K562 (cell line): ENCODE data around the gene CRCP. TPM values are rescaled to one million over a fixed set of nuclear protein-coding genes. Genes with fewer than 3 reads are reported as not detected.

ENCODE experiments used
- ATAC-seq: fragments of 200-7000 bp; cut with Tn5 transposase; 3 replicates; pipeline ENCODE4 v1.9.1; 2020; ENCODE audit warnings: moderate library complexity
- BruUV-seq: library from RNA; stranded (reverse); fragments of 400-500 nt; replicated peaks from 2 replicates; lab custom pipeline; 2021; lab: Mats Ljungman, UMichigan
- CTCF ChIA-PET: fragments of 300-600 bp; formaldehyde crosslinking; extraction: SDS; loops from one replicate; lab custom pipeline; 2021; ENCODE audit warnings: low intra/inter-chr PET ratio; lab: Yijun Ruan, JAX
- POLR2A ChIA-PET: fragments of 300-600, 350-650 bp; sonication (Branson Sonifier 250); formaldehyde crosslinking; extraction: SDS; loops from one replicate; lab custom pipeline; 2021; ENCODE audit warnings: antibody characterized with exemption, inconsistent platforms; lab: Yijun Ruan, JAX
- DNase-seq, 4 experiments: peaks; one replicate each; pipeline versions ENCODE4 v3.0.0 to v3.0.0-alpha.2; 2011 to 2018; ENCODE audit warnings: low spot score in 3 of 4, mixed read lengths in 3 of 4; ENCODE audit errors: extremely low read depth in 1 of 4
- FAIRE-seq: peaks from 2 replicates; lab custom pipeline; 2011; peaks lifted over from hg19 to GRCh38; lab: Jason Lieb, UNC
- H2AFZ ChIP-seq: 2 replicates; pipeline ENCODE4 v1.6.0; 2011; ENCODE audit warnings: low read depth, low read length, control low read depth, inconsistent platforms
- H3K27ac ChIP-seq: fragments of 200-600 bp; 3 replicates; pipeline ENCODE4 v1.8.0; 2011; ENCODE audit warnings: low read depth, mild to moderate bottlenecking, control low read depth, inconsistent platforms, low read length, moderate library complexity, mixed read lengths; ENCODE audit errors: extremely low read depth
- H3K27me3 ChIP-seq, 2 experiments: fragments of 300-600 bp in 1 of 2; 2 replicates in 1 of 2; 3 replicates in 1 of 2; pipeline versions ENCODE4 v1.6.0 to v1.8.0; 2011; ENCODE audit warnings: inconsistent platforms in 2 of 2, low read length in 2 of 2, mild to moderate bottlenecking in 1 of 2, mixed read lengths in 1 of 2, moderate library complexity in 1 of 2; ENCODE audit not compliant: control insufficient read depth in 2 of 2, insufficient read depth in 2 of 2
- H3K36me3 ChIP-seq: fragments of 300-600 bp; 3 replicates; pipeline ENCODE4 v1.8.0; 2011; ENCODE audit warnings: mild to moderate bottlenecking, low read length, inconsistent platforms; ENCODE audit not compliant: control insufficient read depth, insufficient read depth
- H3K4me1 ChIP-seq, 2 experiments: fragments of 200-600 bp in 1 of 2; replicated peaks in 1 of 2; 2 replicates in 1 of 2; 3 replicates in 1 of 2; pipeline versions ENCODE4 v1.5.1 to v1.8.0; 2011; ENCODE audit warnings: inconsistent platforms in 2 of 2, low read length in 2 of 2, mild to moderate bottlenecking in 1 of 2, mixed read lengths in 1 of 2, moderate library complexity in 1 of 2; ENCODE audit not compliant: control insufficient read depth in 2 of 2, insufficient read depth in 2 of 2
- H3K4me2 ChIP-seq: 2 replicates; pipeline ENCODE4 v1.6.1; 2011; ENCODE audit warnings: low read length, control low read depth, inconsistent platforms, mixed read lengths; ENCODE audit not compliant: insufficient read depth
- H3K4me3 ChIP-seq: fragments of 200-600 bp; sonication (generic), shearing (Covaris generic); 2 replicates; pipeline ENCODE4 v1.5.1; 2016; ENCODE audit warnings: control low read depth, inconsistent platforms
- H3K79me2 ChIP-seq: fragments of 200-600 bp; 3 replicates; pipeline ENCODE4 v1.8.0; 2011; ENCODE audit warnings: low read length, inconsistent platforms; ENCODE audit not compliant: control insufficient read depth, insufficient read depth
- H3K9ac ChIP-seq, 2 experiments: 2 replicates each; pipeline versions ENCODE4 v1.6.0 to v1.6.1; 2011; ENCODE audit warnings: low read depth in 2 of 2, low read length in 2 of 2, control low read depth in 1 of 2, inconsistent platforms in 1 of 2, mild to moderate bottlenecking in 1 of 2, mixed read lengths in 1 of 2; ENCODE audit not compliant: insufficient read depth in 1 of 2
- H3K9me1 ChIP-seq: one replicate; pipeline ENCODE4 v1.6.0; 2011; ENCODE audit warnings: inconsistent platforms, mild to moderate bottlenecking, low read length, moderate library complexity; ENCODE audit not compliant: control insufficient read depth, insufficient read depth
- H3K9me3 ChIP-seq: replicated peaks from 2 replicates; pipeline ENCODE4 v1.5.1; 2011; ENCODE audit warnings: low read depth, low read length, inconsistent platforms; ENCODE audit not compliant: control insufficient read depth, insufficient read depth
- H4K20me1 ChIP-seq: replicated peaks from 2 replicates; pipeline ENCODE4 v1.6.1; 2011; ENCODE audit warnings: low read length, inconsistent platforms, mixed read lengths; ENCODE audit not compliant: control insufficient read depth, insufficient read depth
- CBX2 ChIP-seq: fragments of 200-600 bp; sonication (generic); IDR thresholded peaks from one replicate; pipeline ENCODE4 v1.6.1; 2012; ENCODE audit warnings: mild to moderate bottlenecking, low read length, inconsistent platforms; ENCODE audit not compliant: insufficient read depth, poor library complexity, severe bottlenecking
- CSDE1 ChIP-seq, 2 experiments: fragments of 450-650 bp; IDR thresholded peaks; 2 replicates each; pipeline ENCODE4 v1.6.1; 2016; ENCODE audit warnings: mild to moderate bottlenecking in 1 of 2
- MAZ ChIP-seq, 2 experiments: fragments of 450-650 bp in 1 of 2; sonication (generic) in 1 of 2; formaldehyde crosslinking; IDR thresholded peaks in 1 of 2; conservative IDR thresholded peaks in 1 of 2; 2 replicates each; pipeline versions ENCODE4 v1.4.0 to v1.5.0; 2020; ENCODE audit warnings: mild to moderate bottlenecking in 1 of 2, missing genetic modification reagents in 1 of 2
- PPARD ChIP-seq: fragments of 250-450 bp; sonication (Bioruptor Pico); IDR thresholded peaks from 2 replicates; pipeline ENCODE4 v1.8.0; 2022; ENCODE audit warnings: inconsistent platforms, mild to moderate bottlenecking, moderate library complexity
- ZC3H4 ChIP-seq: sonication (generic); formaldehyde crosslinking; IDR thresholded peaks from 2 replicates; pipeline ENCODE4 v1.9.0; 2021; ENCODE audit warnings: missing genetic modification reagents, borderline replicate concordance
- ZNF140 ChIP-seq: fragments of 250-450 bp; sonication (Bioruptor Pico); IDR thresholded peaks from 2 replicates; pipeline ENCODE4 v1.8.0; 2021; ENCODE audit warnings: moderate library complexity, mild to moderate bottlenecking, inconsistent platforms
- ZNF212 ChIP-seq: fragments of 450-650 bp; formaldehyde crosslinking; IDR thresholded peaks from 2 replicates; pipeline ENCODE4 v1.4.0; 2020; ENCODE audit warnings: mild to moderate bottlenecking
- WGBS: fragments of 100-300 bp; shearing (Covaris generic); methylation state at CpG from one replicate; pipeline ENCODE4 v1.1.6; 2016; ENCODE audit warnings: low coverage, mixed read lengths; ENCODE audit not compliant: insufficient coverage; ENCODE audit errors: missing lambda C conversion rate; 5-methylcytosine and 5-hydroxymethylcytosine counted together
- in situ Hi-C: fragments of 300-500 bp; cut with MboI; formaldehyde crosslinking; loops from 4 replicates; pipeline ENCODE4 v1.15.0; 2018; ENCODE audit warnings: inconsistent platforms, mixed read lengths
- intact Hi-C: fragments of 100-400 bp; cut with micrococcal nuclease; formaldehyde crosslinking; loops from 2 replicates; pipeline ENCODE4 v1.14.2; 2022
- polyA plus RNA-seq, 8 experiments: library from polyadenylated mRNA; depleted of rRNA in 4 of 8; stranded (reverse) in 5 of 8; unstranded in 3 of 8; fragments of >200 nt; fragmentation: Nextera tagmentation in 2 of 8; fragmentation: Illumina TruSeq in 1 of 8; extraction: Ambion mirVana in 2 of 8; extraction: Trizol in 1 of 8; gene quantifications; 2 replicates each; pipeline versions ENCODE4 v1.2.1 to v1.2.3, GENCODE V29; 2011 to 2014; ENCODE audit warnings: inconsistent platforms in 1 of 8, missing spikeins in 1 of 8
- total RNA-seq, 7 experiments: library from RNA; depleted of rRNA in 6 of 7; stranded (reverse); fragments of >200 nt in 6 of 7; fragmentation: Illumina TruSeq in 2 of 7; extraction: Trizol in 2 of 7; gene quantifications; 2 replicates each; pipeline versions ENCODE4 v1.2.1 to v1.2.3, GENCODE V29; 2011 to 2021; ENCODE audit warnings: low replicate concordance in 1 of 7
- TF ChIP-seq, protein P1 (sequence below), 3 experiments: fragments of 200-800 bp in 1 of 3; sonication (Bioruptor generic) in 1 of 3; sonication (generic) in 1 of 3; formaldehyde crosslinking in 1 of 3; IDR thresholded peaks; 2 replicates each; pipeline versions ENCODE4 v1.6.1 to v1.8.0; 2016 to 2022; ENCODE audit warnings: mild to moderate bottlenecking in 2 of 3, missing compliant biosample characterization in 2 of 3, missing genetic modification characterization in 2 of 3, missing genetic modification reagents in 1 of 3
- TF ChIP-seq, protein P2 (sequence below): IDR thresholded peaks from 2 replicates; pipeline ENCODE4 v1.6.1; 2011; ENCODE audit warnings: borderline replicate concordance, low read depth, mild to moderate bottlenecking, moderate library complexity, low read length; ENCODE audit not compliant: insufficient read depth, poor library complexity, severe bottlenecking

The CRCP gene
- total and polyA plus RNA-seq, 9 of the 15 experiments (the other 6 are each of a cell fraction or from before 2014, with no cell fraction given) = 22.1 to 58.3 (median 43.4) TPM

DNA sequence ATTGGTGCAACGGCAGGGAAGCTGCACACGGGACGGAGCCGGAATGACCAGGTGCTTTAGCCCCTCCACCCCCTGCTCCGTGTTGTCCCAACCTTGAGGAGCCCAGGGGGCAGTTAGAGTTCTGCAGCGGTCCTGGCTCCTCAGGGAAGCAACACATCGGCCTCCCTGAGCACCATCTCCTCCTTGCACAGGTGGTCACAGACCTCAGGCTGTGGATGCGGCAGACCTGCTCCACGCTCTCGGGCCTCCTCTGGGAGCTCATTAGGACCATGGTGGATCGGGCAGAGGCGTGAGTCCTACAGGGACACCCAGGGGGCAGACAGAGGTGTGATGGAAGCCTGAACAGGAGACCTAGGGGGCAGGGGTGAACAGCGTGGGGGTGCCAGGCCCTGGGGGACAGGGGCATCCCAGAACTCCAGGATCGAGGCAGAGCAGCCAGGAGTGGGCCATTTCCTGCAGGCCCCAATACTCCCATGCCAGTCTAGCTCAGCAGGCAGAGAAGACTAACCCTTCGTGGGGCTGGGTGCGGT lies 31.7 kb upstream of the CRCP start:
- peaks cover 0 to 20% of the 10 kb centered on the region in 2 experiments; a peak in 1 of 5 replicates for H3K4me1 ChIP-seq
- H3K27me3 ChIP-seq = no peaks in the 10 kb centered on the region
- DNase-seq (no peak), FAIRE-seq (no peak), ATAC-seq (no peak)
- intact Hi-C loops = no loop called here
- CTCF ChIA-PET = no interaction called here
- H3K27ac ChIP-seq = no peak overlapping the region
- H3K9me1 ChIP-seq = no peaks in the 10 kb centered on the region
- H3K36me3 ChIP-seq = peaks cover 67% of the 10 kb centered on the region
- TF ChIP-seq ZC3H4 (CRISPR knock-in tag) (no peak), ZNF140 (no peak)
- TF ChIP-seq, all 486 proteins: peak for 0
- H3K79me2 ChIP-seq = no peaks in the 10 kb centered on the region
- peak overlapping the region in 1 of 2 experiments; percentile 58; a peak in 1 of 4 replicates for H3K9ac ChIP-seq
- H3K4me2 ChIP-seq = no peak overlapping the region
- no peak overlapping the region for H2AFZ ChIP-seq
- WGBS = 97% methylated on average over 16 of the region's 16 CpGs
- no peaks in the 10 kb centered on the region for H3K9me3 ChIP-seq
- no peak overlapping the region for H3K4me3 ChIP-seq
- in situ Hi-C loops = no loop called here
- POLR2A ChIA-PET = no interaction called here
- no TSS peak for BruUV-seq
- no peaks in the 10 kb centered on the region for H4K20me1 ChIP-seq

DNA sequence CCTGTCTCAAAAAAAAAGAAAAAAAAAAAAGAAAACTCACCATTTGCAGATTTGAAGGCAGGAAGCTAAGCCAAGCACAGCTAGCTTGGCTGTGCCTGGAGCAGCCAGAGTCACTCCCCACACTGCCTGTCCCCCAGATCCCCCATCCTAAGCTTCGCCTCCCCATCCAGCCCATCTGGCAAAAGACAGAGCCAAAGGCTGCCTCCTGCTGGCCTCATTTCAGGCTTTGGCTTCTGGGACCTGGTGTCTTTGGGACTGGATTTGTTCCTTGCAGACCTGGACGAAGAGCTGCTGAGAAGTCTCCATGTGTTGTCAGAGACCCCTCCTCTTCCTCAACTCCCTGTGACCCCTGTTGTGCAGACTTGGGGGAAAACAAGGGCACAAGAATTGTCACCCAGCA lies 31.0 kb upstream of the CRCP start:
- ATAC-seq (peak; percentile 17; the same call in 1 of the 3 replicates), DNase-seq (no peak), FAIRE-seq (no peak)
- Histone ChIP-seq H3K9me3 (no peaks in the 10 kb centered on the region), H3K36me3 (peaks cover 66% of the 10 kb centered on the region), H3K9ac (no peak overlapping the region), H3K4me3 (no peak overlapping the region), H4K20me1 (no peaks in the 10 kb centered on the region), H3K27ac (no peak overlapping the region), H3K4me1 (peaks cover 0 to 17% of the 10 kb centered on the region in 2 experiments; a peak in 1 of 5 replicates), H3K79me2 (no peaks in the 10 kb centered on the region), H3K9me1 (no peaks in the 10 kb centered on the region), H2AFZ (no peak overlapping the region), H3K27me3 (no peaks in the 10 kb centered on the region), H3K4me2 (no peak overlapping the region)
- ChIA-PET CTCF (no interaction called here), POLR2A (interaction anchor here (1.5 to 1.7 kb wide), 2 partner anchors 8 to 10 kb away, joined by 4 to 6 read pairs; partner anchors contain the start of gene ASL)
- intact Hi-C loops (no loop called here), in situ Hi-C loops (no loop called here)
- BruUV-seq = no TSS peak
- 76% methylated on average over 2 of the region's 2 CpGs for whole genome bisulfite sequencing
- no peak for TF ChIP-seq PPARD (CRISPR knock-in tag)
- TF ChIP-seq CSDE1 (IDR thresholded peaks at IDR 0.05) = no peak
- TF ChIP-seq CBX2 = no peak
- TF ChIP-seq, protein P1, sequence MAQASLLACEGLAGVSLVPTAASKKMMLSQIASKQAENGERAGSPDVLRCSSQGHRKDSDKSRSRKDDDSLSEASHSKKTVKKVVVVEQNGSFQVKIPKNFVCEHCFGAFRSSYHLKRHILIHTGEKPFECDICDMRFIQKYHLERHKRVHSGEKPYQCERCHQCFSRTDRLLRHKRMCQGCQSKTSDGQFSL (CRISPR knock-in tag; IDR thresholded peaks at IDR 0.05) = no peak
- TF ChIP-seq, protein P1 (tag; IDR thresholded peaks at IDR 0.05) = no peak
- no peak for TF ChIP-seq MAZ (CRISPR knock-in tag; conservative IDR thresholded peaks at IDR 0.05 in 1 of 2, IDR thresholded peaks at IDR 0.05 in 1 of 2)
- TF ChIP-seq, protein P2, sequence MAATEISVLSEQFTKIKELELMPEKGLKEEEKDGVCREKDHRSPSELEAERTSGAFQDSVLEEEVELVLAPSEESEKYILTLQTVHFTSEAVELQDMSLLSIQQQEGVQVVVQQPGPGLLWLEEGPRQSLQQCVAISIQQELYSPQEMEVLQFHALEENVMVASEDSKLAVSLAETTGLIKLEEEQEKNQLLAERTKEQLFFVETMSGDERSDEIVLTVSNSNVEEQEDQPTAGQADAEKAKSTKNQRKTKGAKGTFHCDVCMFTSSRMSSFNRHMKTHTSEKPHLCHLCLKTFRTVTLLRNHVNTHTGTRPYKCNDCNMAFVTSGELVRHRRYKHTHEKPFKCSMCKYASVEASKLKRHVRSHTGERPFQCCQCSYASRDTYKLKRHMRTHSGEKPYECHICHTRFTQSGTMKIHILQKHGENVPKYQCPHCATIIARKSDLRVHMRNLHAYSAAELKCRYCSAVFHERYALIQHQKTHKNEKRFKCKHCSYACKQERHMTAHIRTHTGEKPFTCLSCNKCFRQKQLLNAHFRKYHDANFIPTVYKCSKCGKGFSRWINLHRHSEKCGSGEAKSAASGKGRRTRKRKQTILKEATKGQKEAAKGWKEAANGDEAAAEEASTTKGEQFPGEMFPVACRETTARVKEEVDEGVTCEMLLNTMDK = peak; percentile 36
- TF ChIP-seq ZNF212 (CRISPR knock-in tag) = no peak
